Measurements from ENCODE around the gene TFDP1. TPM values are rescaled to one million over a fixed set of nuclear protein-coding genes. Genes with fewer than 3 reads are reported as not detected.

Gene TFDP1
- total RNA-seq, 3 donors from 2014 or later (not counting 1 experiment from before 2014, with no cell fraction given): 26.3 to 44.3 (median 29.2) TPM

DNA sequence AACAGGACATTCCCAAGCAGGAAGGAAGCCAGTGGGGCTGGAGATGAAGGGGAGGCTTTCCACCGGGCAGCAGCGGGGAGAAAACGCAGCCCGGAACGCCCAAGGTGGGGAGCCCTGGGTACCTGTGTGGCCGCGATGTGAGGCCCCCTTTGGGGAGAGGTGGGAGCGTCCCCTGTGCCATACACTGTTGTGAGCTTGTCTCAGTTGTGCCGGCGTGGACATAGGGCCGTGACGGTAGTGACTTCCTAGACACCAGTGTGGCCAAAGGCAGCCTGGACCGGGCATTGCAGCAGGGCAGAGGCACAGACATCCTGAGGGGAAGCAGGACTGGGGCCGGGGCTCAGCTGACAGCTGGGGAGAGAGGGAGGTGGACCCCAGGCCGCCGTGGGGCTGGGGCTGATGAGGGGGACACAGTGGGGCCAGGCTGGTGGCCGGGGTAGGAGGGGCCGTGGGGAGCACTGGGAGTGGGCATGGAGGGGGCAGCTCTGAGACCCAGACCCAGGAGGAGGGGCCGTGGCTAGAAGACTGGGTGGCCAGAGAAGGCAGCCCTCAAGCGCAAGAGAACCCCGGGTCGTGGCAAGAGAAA is 38.5 kb upstream of the TFDP1 start:
- H3K27me3 Mint-ChIP-seq (ENCODE audit: low read depth in 2 of 2): no peaks in the 10 kb centered on the region
- WGBS (ENCODE audit: insufficient coverage): 91% methylated on average over 22 of the region's 22 CpGs
- ATAC-seq (no peak), DNase-seq (no peak)
- Histone ChIP-seq H3K9me3 (ENCODE audit: control insufficient read depth, insufficient read depth, low read length) (peaks cover 4% of the 10 kb centered on the region), H3K4me3 (ENCODE audit: low read length) (no peak overlapping the region), H3K27ac (ENCODE audit: low read length) (no peak overlapping the region), H3K4me1 (ENCODE audit: control insufficient read depth, insufficient read depth, low read length) (no peaks in the 10 kb centered on the region), H3K36me3 (ENCODE audit: control insufficient read depth, insufficient read depth, low read length) (peaks cover 22% of the 10 kb centered on the region), H3K27me3 (ENCODE audit: control insufficient read depth, insufficient read depth, low read length) (no peaks in the 10 kb centered on the region)
- TF ChIP-seq, protein P1, sequence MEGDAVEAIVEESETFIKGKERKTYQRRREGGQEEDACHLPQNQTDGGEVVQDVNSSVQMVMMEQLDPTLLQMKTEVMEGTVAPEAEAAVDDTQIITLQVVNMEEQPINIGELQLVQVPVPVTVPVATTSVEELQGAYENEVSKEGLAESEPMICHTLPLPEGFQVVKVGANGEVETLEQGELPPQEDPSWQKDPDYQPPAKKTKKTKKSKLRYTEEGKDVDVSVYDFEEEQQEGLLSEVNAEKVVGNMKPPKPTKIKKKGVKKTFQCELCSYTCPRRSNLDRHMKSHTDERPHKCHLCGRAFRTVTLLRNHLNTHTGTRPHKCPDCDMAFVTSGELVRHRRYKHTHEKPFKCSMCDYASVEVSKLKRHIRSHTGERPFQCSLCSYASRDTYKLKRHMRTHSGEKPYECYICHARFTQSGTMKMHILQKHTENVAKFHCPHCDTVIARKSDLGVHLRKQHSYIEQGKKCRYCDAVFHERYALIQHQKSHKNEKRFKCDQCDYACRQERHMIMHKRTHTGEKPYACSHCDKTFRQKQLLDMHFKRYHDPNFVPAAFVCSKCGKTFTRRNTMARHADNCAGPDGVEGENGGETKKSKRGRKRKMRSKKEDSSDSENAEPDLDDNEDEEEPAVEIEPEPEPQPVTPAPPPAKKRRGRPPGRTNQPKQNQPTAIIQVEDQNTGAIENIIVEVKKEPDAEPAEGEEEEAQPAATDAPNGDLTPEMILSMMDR (IDR thresholded peaks at IDR 0.05): no peak
- H3K36me3 Mint-ChIP-seq: peaks cover 1% of the 10 kb centered on the region
- H3K27ac Mint-ChIP-seq: no peak overlapping the region
- H3K4me1 Mint-ChIP-seq: peaks cover 7 to 20% of the 10 kb centered on the region in 2 donors
- H3K4me3 Mint-ChIP-seq: no peak overlapping the region
- peaks cover 0 to 3% of the 10 kb centered on the region in 2 donors for H3K9me3 Mint-ChIP-seq
- intact Hi-C loops (cut with micrococcal nuclease): no loop called here

DNA sequence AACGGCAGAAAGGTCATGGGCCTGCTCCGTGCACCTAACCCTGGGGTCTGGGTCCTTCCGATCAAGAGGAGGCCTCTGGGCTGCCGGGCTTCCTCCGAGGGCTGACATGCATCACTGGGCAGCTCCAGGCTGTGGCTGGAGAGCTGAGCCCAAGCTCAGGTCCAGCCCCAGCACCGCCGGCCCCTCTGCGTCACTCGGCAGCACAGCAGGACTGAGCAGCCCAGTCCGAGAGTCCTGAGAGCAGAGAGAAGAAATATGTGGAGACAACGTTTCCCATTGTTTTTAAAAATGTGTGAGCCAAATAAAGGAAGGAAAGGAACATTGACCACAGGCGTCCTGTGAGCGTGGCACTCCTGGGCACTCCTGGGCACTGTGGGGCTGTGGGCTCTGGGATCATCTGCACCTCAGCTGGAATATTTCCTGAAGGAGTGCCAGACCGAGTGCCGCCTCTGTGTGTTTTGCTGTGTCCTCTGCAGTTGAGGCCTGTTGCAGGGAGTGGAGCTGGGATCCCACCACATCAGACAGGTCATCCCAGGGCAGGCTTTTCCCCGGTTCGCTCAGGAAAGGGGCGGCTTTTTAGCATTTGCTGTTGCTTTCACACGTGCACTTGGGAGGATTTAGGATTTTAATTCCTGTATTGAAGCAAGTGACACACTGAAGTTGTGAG is 37.8 kb upstream of the TFDP1 start:
- TF ChIP-seq, protein P1 (IDR thresholded peaks at IDR 0.05): no peak
- Mint-ChIP-seq H3K36me3 (peaks cover 7% of the 10 kb centered on the region), H3K27me3 (ENCODE audit: low read depth in 2 of 2) (no peaks in the 10 kb centered on the region), H3K4me1 (peaks cover 7 to 24% of the 10 kb centered on the region in 2 donors), H3K4me3 (no peak overlapping the region), H3K9me3 (no peaks in the 10 kb centered on the region), H3K27ac (no peak overlapping the region)
- no peak for DNase-seq
- H3K36me3 ChIP-seq (ENCODE audit: control insufficient read depth, insufficient read depth, low read length): peaks cover 24% of the 10 kb centered on the region
- H3K4me3 ChIP-seq (ENCODE audit: low read length): no peak overlapping the region
- ATAC-seq: no peak
- H3K9me3 ChIP-seq (ENCODE audit: control insufficient read depth, insufficient read depth, low read length): peaks cover 4% of the 10 kb centered on the region
- H3K27me3 ChIP-seq (ENCODE audit: control insufficient read depth, insufficient read depth, low read length): no peaks in the 10 kb centered on the region
- no peak overlapping the region for H3K27ac ChIP-seq (ENCODE audit: low read length)
- intact Hi-C loops (cut with micrococcal nuclease): no loop called here
- 86% methylated on average over 19 of the region's 19 CpGs for WGBS (ENCODE audit: insufficient coverage)
- H3K4me1 ChIP-seq (ENCODE audit: control insufficient read depth, insufficient read depth, low read length): no peaks in the 10 kb centered on the region

DNA sequence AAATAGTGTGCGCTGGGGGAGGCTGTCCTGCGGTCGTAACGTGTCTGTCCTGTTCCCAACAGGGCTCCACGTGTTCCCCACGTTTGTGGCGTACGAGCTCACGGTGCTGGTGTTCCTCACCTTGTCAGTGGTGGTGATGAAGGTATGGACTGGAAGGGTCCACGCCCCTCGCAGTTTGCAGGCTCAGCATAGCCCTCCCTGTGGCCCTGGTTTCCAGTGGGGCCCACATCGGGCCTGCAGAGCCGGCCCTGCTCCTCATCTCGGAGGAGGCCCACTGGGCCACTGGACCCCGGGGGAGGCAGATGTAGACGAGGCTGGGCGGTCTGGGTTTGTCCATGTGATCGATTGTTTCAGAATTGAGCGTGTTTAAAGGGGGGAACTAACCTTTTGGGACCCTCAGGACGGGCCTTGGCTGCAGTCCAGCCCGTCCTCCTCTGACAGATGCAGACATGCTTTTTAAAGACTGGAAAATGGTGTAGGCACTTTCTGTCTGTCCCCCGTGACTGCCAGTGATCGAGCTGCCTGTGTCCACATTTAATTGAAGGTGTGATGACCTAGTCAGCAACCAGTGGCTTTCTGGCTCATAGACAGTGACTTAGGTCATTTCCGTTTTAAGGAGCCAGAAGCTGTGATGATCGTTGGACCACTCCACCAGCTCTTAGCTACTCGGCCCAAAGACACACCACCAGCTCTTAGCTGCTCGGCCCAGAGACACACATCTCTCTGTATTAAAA is 37.1 kb upstream of the TFDP1 start:
- H3K9me3 ChIP-seq (ENCODE audit: control insufficient read depth, insufficient read depth, low read length): peaks cover 2% of the 10 kb centered on the region
- peaks cover 29% of the 10 kb centered on the region for H3K36me3 ChIP-seq (ENCODE audit: control insufficient read depth, insufficient read depth, low read length)
- DNase-seq (no peak), ATAC-seq (no peak)
- Mint-ChIP-seq H3K4me1 (peaks cover 7 to 24% of the 10 kb centered on the region in 2 donors), H3K9me3 (no peaks in the 10 kb centered on the region), H3K4me3 (no peak overlapping the region), H3K36me3 (peaks cover 7% of the 10 kb centered on the region), H3K27ac (no peak overlapping the region), H3K27me3 (ENCODE audit: low read depth in 2 of 2) (no peaks in the 10 kb centered on the region)
- no peak overlapping the region for H3K27ac ChIP-seq (ENCODE audit: low read length)
- TF ChIP-seq, protein P1 (IDR thresholded peaks at IDR 0.05): no peak
- no peaks in the 10 kb centered on the region for H3K27me3 ChIP-seq (ENCODE audit: control insufficient read depth, insufficient read depth, low read length)
- no peaks in the 10 kb centered on the region for H3K4me1 ChIP-seq (ENCODE audit: control insufficient read depth, insufficient read depth, low read length)
- intact Hi-C loops (cut with micrococcal nuclease): no loop called here
- H3K4me3 ChIP-seq (ENCODE audit: low read length): no peak overlapping the region
- 94% methylated on average over 27 of the region's 27 CpGs for WGBS (ENCODE audit: insufficient coverage)
